Measurements from ENCODE around the gene GLP2R. TPM values are rescaled to one million over a fixed set of nuclear protein-coding genes. Genes with fewer than 3 reads are reported as not detected.

Gene GLP2R
- total and polyA plus RNA-seq, 2 of the 8 experiments (the other 6 are each of a cell fraction or from before 2014, with no cell fraction given): not detected

DNA sequence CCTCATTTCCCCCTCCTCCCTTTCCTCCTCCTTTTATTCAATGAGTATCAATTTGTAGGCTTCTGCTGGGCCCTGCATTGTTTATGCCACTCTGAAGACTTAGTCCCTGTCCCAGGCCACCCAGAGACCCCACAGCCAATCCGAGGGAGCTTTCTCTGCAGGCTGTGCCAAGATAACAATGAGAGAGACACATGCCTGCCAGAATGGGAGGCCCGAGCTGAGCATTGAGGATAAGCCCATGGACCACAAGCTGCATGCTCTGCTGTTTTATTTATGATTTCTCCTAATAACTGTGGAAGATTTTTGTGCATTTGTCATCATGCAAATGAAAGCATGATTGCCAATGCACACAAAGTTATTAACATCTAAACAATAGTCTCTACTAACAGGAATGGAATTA is 76.4 kb downstream of the GLP2R start (continued):
- TF ChIP-seq KDM4A (IDR thresholded peaks at IDR 0.05; ENCODE audit: low read depth, low read length, severe bottlenecking) (no peak), GTF2F1 (IDR thresholded peaks at IDR 0.05; ENCODE audit: borderline replicate concordance, low read depth, low read length) (no peak), CHD1 (IDR thresholded peaks at IDR 0.05; ENCODE audit: low read depth, low read length) (no peak), E2F6 (IDR thresholded peaks at IDR 0.05) (no peak)
- TF ChIP-seq, protein P1, sequence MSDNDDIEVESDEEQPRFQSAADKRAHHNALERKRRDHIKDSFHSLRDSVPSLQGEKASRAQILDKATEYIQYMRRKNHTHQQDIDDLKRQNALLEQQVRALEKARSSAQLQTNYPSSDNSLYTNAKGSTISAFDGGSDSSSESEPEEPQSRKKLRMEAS (IDR thresholded peaks at IDR 0.05): no peak

All from H1 (cell line).